Activated CD8-positive, alpha-beta T cell treated with anti-CD3 and anti-CD28 coated beads for 36 hours (primary cell): Measurements from ENCODE around the gene AFF2. TPM values are rescaled to one million over a fixed set of nuclear protein-coding genes. Genes with fewer than 3 reads are reported as not detected.

ENCODE experiments used
- ATAC-seq: fragments of 200-7000 bp; cut with Tn5 transposase; one replicate; pipeline ENCODE4 v1.10.0; 2021; ENCODE audit warnings: mild to moderate bottlenecking, moderate library complexity
- CTCF ChIA-PET: fragments of 350-600 bp; sonication (Branson Sonifier 250); formaldehyde crosslinking; loops from one replicate; lab custom pipeline; 2021; ENCODE audit warnings: antibody characterized with exemption; lab: Charles Lee
- POLR2A ChIA-PET: fragments of 350-600 bp; sonication (Branson Sonifier 250); formaldehyde crosslinking; loops from one replicate; lab custom pipeline; 2021; ENCODE audit warnings: antibody characterized with exemption; lab: Charles Lee
- DNase-seq: peaks from one replicate; pipeline ENCODE4 v3.0.0-alpha.2; 2020
- H3K27ac Mint-ChIP-seq: one replicate; pipeline ENCODE4 v1.8.0; 2021; ENCODE audit warnings: mild to moderate bottlenecking, mixed read lengths
- H3K27me3 Mint-ChIP-seq: one replicate; pipeline ENCODE4 v1.8.0; 2021; ENCODE audit warnings: mixed read lengths
- H3K36me3 Mint-ChIP-seq: one replicate; pipeline ENCODE4 v1.8.0; 2021; ENCODE audit warnings: low read depth, mixed read lengths
- H3K4me1 Mint-ChIP-seq: one replicate; pipeline ENCODE4 v1.8.0; 2021; ENCODE audit warnings: low read depth, mixed read lengths
- H3K4me3 Mint-ChIP-seq: one replicate; pipeline ENCODE4 v1.8.0; 2021; ENCODE audit warnings: mild to moderate bottlenecking, moderate library complexity, mixed read lengths
- H3K9me3 Mint-ChIP-seq: one replicate; pipeline ENCODE4 v1.8.0; 2021; ENCODE audit warnings: mixed read lengths
- intact Hi-C: fragments of 100-400 bp; cut with micrococcal nuclease; formaldehyde crosslinking; loops from one replicate; pipeline ENCODE4 v1.10.0; 2022
- total RNA-seq, 2 experiments: library from RNA; stranded (reverse); gene quantifications; one replicate each; pipeline ENCODE4 v1.2.3, GENCODE V29; 2021
- TF ChIP-seq, protein P1 (sequence below): fragments of 200-600 bp; IDR thresholded peaks from one replicate; pipeline ENCODE4 v1.8.0; 2022; ENCODE audit warnings: antibody characterized with exemption, mild to moderate bottlenecking

Gene AFF2
- total RNA-seq, 2 experiments from 2014 or later: 1.3 to 1.7 TPM

DNA sequence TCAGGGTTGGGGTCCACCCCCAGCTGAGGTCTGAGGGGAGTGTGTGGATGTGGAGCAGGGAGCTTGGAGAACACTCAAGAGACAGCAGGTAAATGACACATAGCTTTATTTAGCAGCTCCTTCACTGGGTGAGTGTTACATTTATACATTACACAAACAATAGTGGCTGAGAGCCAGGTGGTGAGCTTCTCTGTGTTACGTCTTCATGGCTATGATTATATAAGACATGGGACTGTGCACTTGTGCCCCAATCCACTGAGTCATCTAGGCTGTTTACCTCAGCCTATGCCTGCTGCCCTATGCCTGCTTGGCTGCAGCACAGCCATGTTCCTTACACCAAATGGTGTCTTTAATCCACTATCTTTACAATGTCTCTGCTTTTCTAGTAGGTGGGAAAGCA lies 459.6 kb downstream of the AFF2 start:
- Mint-ChIP-seq H3K36me3 (no peaks in the 10 kb centered on the region), H3K4me3 (no peak overlapping the region), H3K27ac (no peak overlapping the region), H3K4me1 (no peaks in the 10 kb centered on the region), H3K27me3 (no peaks in the 10 kb centered on the region), H3K9me3 (no peaks in the 10 kb centered on the region)
- ATAC-seq (no peak), DNase-seq (no peak)
- CTCF ChIA-PET: no interaction called here
- TF ChIP-seq, protein P1, sequence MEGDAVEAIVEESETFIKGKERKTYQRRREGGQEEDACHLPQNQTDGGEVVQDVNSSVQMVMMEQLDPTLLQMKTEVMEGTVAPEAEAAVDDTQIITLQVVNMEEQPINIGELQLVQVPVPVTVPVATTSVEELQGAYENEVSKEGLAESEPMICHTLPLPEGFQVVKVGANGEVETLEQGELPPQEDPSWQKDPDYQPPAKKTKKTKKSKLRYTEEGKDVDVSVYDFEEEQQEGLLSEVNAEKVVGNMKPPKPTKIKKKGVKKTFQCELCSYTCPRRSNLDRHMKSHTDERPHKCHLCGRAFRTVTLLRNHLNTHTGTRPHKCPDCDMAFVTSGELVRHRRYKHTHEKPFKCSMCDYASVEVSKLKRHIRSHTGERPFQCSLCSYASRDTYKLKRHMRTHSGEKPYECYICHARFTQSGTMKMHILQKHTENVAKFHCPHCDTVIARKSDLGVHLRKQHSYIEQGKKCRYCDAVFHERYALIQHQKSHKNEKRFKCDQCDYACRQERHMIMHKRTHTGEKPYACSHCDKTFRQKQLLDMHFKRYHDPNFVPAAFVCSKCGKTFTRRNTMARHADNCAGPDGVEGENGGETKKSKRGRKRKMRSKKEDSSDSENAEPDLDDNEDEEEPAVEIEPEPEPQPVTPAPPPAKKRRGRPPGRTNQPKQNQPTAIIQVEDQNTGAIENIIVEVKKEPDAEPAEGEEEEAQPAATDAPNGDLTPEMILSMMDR: no peak
- POLR2A ChIA-PET: no interaction called here
- intact Hi-C loops: no loop called here

DNA sequence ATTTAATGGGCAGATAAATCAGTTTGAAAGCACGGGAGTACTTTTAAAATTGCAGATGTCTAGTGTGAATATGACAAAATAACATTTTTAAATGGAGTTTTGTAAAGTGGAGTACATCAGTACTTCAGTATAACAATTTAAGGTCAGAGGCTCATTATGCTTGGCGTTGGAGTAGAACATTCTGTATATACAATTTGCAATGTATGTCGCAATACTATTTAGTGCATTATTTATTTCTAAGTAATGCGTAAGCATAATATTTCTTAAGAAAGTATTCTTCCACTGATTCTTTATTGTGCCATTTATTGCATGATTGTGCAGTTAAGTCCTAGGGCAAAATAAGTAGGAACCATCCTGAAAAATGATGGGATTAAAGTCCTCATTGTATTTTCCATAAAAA lies 461.6 kb downstream of the AFF2 start:
- Mint-ChIP-seq H3K4me1 (no peaks in the 10 kb centered on the region), H3K4me3 (no peak overlapping the region), H3K27ac (no peak overlapping the region), H3K9me3 (no peaks in the 10 kb centered on the region), H3K36me3 (no peaks in the 10 kb centered on the region), H3K27me3 (no peaks in the 10 kb centered on the region)
- intact Hi-C loops: no loop called here
- TF ChIP-seq, protein P1: no peak
- ATAC-seq (no peak), DNase-seq (no peak)
- ChIA-PET POLR2A (no interaction called here), CTCF (no interaction called here)

DNA sequence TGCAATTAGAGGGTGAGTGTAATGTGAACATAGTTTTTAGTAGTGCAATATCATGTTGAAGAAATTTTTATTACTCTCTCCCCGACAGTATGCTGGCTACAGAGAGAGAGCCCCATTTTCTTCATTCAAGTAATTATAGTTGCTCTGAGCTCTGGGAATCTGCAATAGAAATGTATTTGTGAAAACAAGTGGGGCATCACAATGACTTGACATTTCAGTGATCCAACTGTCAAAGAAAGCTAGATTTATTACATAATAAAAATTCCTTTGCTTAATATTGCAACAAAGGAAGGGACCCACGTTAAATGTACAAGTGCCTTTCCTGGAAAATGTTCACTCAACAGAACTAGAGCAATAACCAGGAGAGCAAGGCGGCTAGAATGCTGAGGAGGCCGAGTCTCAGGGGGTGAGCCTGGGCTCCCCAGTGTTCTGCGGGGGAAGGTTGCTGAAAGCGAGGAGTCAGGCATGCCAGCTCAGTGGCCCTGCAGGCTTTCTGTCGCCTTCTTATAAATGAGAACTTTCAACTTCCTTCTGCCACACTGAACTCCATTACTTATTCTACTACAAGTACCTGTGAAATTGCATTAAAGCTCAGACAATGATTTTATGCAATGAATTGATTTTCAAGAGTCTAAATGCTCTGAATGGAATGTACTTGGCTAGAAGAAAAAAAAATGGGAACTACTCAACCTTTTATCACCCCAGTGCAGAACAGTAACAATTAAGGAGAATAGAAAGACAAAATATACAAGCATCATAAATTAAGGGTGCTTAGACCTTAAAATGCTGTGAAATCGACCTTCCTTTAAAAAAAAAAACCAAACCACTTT lies 476.4 kb downstream of the AFF2 start:
- ChIA-PET CTCF (no interaction called here), POLR2A (no interaction called here)
- no peak overlapping the region for H3K4me3 Mint-ChIP-seq

DNA sequence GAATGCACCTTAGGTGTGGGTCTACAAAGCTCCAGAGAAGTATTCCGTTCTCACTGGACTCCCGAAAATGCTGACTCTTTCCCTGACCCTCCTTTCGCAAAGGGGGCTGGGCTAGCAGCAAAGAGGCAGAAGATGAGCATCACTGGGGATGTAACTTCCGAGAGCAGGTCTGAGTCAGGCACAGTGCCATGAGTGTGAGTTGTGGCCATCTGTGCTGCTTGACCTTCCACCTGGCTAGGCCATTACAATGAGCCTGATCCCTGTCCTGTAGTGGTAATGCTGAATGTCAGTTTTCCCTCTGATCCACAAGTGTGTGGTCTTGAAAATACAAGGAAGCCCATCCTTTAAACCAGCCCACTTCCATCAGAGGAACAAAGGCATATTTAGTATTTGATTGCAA lies 479.4 kb downstream of the AFF2 start:
- intact Hi-C loops: no loop called here
- Mint-ChIP-seq H3K36me3 (no peaks in the 10 kb centered on the region), H3K9me3 (no peaks in the 10 kb centered on the region), H3K27me3 (no peaks in the 10 kb centered on the region), H3K27ac (no peak overlapping the region), H3K4me3 (no peak overlapping the region), H3K4me1 (peaks cover 4% of the 10 kb centered on the region)
- ChIA-PET POLR2A (no interaction called here), CTCF (no interaction called here)
- ATAC-seq (no peak), DNase-seq (no peak)
- TF ChIP-seq, protein P1: no peak

More for the DNA sequence above, 476.4 kb downstream of the AFF2 start:
- DNase-seq (no peak), ATAC-seq (no peak)
- Mint-ChIP-seq H3K27ac (no peak overlapping the region), H3K27me3 (no peaks in the 10 kb centered on the region), H3K9me3 (no peaks in the 10 kb centered on the region), H3K36me3 (no peaks in the 10 kb centered on the region), H3K4me1 (no peaks in the 10 kb centered on the region)
- TF ChIP-seq, protein P1: no peak
- intact Hi-C loops: no loop called here

DNA sequence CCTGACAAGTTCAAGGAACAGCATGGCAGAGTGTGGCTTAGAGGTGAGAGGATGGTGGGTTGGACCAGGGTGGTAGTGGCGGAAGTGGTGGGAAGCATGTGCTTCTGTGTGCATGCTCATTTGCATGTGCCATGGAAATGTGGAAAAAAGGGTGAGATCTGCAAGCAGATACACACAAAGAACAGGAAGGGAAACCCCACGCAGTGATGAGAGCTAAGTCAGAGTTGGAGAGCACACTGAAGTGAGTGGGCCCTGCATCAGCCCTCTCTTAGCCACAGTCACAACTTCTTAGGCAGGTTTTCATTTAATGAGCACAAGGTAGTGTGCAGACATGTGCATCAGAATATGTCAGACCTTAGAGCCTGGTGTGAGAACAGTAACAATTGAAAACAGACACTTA lies 483.8 kb downstream of the AFF2 start:
- intact Hi-C loops: no loop called here
- DNase-seq (no peak), ATAC-seq (no peak)
- no peaks in the 10 kb centered on the region for H3K27me3 Mint-ChIP-seq
- ChIA-PET POLR2A (no interaction called here), CTCF (no interaction called here)
- peaks cover 4% of the 10 kb centered on the region for H3K4me1 Mint-ChIP-seq
- H3K27ac Mint-ChIP-seq: no peak overlapping the region
- H3K4me3 Mint-ChIP-seq: no peak overlapping the region
- no peaks in the 10 kb centered on the region for H3K9me3 Mint-ChIP-seq
- TF ChIP-seq, protein P1: no peak
- H3K36me3 Mint-ChIP-seq: no peaks in the 10 kb centered on the region
